GM10248 (cell line): Measurements from ENCODE around the gene UBE3A.
"Not testable (repeated sequence)": the region's sequence is repeated elsewhere in the genome, so short reads cannot be mapped to it uniquely, and the experiment has no call there.

Experiments used
- CTCF ChIA-PET: fragments of 300-600 bp; sonication (Branson Sonifier 250); formaldehyde crosslinking; extraction: SDS; loops from one replicate; lab custom pipeline; 2021; ENCODE audit warnings: antibody characterized with exemption; lab: Yijun Ruan, JAX
- POLR2A ChIA-PET: fragments of 350-650 bp; sonication (Branson Sonifier 250); formaldehyde crosslinking; extraction: SDS; loops from one replicate; lab custom pipeline; 2020; ENCODE audit warnings: antibody characterized with exemption; lab: Yijun Ruan, JAX
- DNase-seq: peaks from one replicate; pipeline ENCODE4 v3.0.0; 2012; ENCODE audit errors: extremely low spot score
- TF ChIP-seq, protein P1 (sequence below): IDR thresholded peaks from 2 replicates; pipeline ENCODE4 v1.5.1; 2012; ENCODE audit warnings: mild to moderate bottlenecking, low read depth; ENCODE audit errors: extremely low read depth, missing control alignments, control extremely low read depth

The UBE3A gene

DNA sequence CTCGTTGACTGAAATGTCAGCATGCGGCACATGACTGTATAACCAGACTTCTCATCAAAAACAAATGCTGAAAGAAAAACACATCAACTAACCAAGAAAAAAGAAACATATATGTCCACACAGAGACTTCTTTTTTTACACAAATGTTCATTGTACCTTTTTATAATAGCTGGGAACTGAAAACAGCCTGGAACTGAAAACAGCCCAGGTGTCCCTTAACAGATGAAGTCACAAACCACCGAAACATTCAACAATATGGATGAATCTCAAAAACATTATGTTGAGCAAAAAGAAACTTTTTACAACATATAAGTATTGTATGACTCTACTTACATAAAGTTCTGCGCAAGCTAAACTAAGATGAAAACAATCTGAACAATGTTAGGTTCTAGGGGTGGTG lies 20.6 kb downstream of the UBE3A start:
- TF ChIP-seq, protein P1, sequence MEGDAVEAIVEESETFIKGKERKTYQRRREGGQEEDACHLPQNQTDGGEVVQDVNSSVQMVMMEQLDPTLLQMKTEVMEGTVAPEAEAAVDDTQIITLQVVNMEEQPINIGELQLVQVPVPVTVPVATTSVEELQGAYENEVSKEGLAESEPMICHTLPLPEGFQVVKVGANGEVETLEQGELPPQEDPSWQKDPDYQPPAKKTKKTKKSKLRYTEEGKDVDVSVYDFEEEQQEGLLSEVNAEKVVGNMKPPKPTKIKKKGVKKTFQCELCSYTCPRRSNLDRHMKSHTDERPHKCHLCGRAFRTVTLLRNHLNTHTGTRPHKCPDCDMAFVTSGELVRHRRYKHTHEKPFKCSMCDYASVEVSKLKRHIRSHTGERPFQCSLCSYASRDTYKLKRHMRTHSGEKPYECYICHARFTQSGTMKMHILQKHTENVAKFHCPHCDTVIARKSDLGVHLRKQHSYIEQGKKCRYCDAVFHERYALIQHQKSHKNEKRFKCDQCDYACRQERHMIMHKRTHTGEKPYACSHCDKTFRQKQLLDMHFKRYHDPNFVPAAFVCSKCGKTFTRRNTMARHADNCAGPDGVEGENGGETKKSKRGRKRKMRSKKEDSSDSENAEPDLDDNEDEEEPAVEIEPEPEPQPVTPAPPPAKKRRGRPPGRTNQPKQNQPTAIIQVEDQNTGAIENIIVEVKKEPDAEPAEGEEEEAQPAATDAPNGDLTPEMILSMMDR: no peak
- DNase-seq: no peak
- CTCF ChIA-PET: interaction anchor here (0.9 to 1.1 kb wide), 3 partner anchors 9 to 16 kb away, joined by 3 to 5 read pairs (median 3); no protein-coding TSS in a partner anchor
- POLR2A ChIA-PET: no interaction called here

DNA sequence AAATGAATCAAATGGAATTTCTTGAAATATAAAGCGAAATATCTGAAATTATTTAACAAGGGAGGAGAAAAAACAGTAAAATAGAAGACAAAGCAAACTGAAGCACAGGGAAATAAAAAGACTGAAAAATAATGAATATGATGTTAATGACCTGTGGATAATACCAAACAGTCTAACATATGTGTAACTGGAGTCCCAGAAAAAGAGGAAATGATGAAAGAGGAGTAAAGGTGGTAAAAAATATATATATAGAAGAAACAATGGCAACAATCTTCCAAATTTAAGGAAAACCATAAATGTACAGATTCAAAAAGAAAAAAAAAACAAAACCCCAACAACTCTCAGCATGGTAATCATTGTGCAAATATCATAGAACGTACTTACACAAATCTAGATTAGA lies 21.2 kb downstream of the UBE3A start:
- TF ChIP-seq, protein P1: no peak
- ChIA-PET CTCF (interaction anchor here (0.9 to 1.5 kb wide), 4 partner anchors 7 to 19 kb away, joined by 3 to 5 read pairs (median 4); no protein-coding TSS in a partner anchor), POLR2A (no interaction called here)
- DNase-seq: no peak

DNA sequence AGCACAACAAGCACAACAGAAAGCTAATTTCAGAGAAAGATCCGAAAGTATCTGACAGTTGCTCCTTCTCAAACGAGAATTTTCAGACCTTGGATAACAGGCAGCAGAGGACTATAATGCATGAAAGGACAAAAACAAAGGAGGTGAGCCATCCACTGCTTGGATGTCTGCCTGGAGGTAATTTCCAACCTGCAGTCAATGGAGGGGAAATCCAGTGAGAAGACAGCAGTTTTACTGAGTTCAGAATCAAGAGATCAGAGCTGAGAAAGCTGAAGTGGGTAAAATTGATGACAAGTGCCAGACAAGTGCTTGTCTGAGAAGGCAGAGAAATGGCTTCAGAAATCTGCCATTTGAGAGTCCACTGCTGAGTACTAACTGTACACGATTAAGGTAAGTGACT lies 22.1 kb downstream of the UBE3A start:
- CTCF ChIA-PET: interaction anchor here (0.6 to 1.9 kb wide), 5 partner anchors 8 to 24 kb away, joined by 3 to 4 read pairs (median 3); no protein-coding TSS in a partner anchor
- DNase-seq: no peak
- POLR2A ChIA-PET: interaction anchor here (1.1 kb wide), 1 partner anchor 19 kb away, joined by 4 read pairs; no protein-coding TSS in a partner anchor
- TF ChIP-seq, protein P1: no peak

DNA sequence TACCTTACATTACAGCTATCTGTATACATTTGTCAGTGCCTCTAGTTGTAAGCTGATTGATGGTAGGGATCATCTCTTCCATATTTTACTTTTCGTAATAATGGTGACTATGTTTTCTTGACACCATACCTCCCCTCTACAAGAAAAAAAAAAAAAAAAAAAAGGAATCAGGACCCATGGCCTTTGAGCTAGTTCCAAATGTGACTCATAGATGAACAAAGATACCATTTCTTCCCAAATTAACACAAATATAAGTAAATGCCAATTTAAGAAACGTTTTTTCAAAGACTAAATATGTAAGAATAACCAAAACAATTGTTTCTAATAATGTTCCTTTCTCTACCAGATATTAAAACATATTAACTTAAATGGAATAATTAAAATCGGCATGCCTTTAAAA lies 23.1 kb downstream of the UBE3A start:
- TF ChIP-seq, protein P1: no peak
- POLR2A ChIA-PET: no interaction called here
- DNase-seq: no peak
- CTCF ChIA-PET: interaction anchor here (1.9 kb wide), 1 partner anchor 23 kb away, joined by 4 read pairs; no protein-coding TSS in a partner anchor

DNA sequence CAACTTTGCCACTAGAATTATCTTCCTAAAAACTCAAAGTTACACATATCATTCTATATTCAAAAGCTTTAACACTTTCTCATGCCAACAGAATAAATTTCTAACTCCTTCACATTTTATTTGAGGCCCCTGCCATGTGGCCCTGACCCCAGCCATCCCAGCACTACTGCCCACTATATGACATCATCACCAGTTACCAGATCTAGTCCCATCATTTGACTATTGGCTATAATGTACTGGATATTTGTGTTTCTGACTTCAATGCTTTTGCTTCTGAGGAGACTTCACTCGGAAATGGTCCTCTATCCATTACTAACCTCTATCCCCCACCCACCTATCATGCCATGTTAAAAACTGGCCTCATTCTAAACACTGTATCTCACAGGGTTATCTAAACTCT lies 23.6 kb downstream of the UBE3A start:
- ChIA-PET POLR2A (no interaction called here), CTCF (no interaction called here)
- DNase-seq: no peak
- TF ChIP-seq, protein P1: no peak

DNA sequence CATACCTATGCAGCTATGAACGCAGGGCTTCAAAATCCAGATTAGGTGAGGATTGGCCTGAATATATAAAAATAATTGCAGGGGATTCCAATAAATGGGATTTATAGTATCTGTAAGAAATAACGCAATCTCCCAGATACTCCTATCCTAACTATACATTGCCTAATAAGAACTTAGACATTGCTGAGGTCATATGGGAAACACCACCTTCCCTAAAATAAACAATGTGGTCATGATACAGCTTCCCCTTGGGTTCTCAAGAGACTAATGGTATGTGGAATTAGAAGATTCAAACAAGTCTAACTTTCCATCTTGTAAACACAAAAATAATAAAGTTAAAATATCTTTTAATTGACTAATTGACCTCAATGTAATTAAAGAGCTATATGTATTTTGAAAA lies 28.2 kb downstream of the UBE3A start:
- TF ChIP-seq, protein P1: no peak
- ChIA-PET CTCF (interaction anchor here (1.2 kb wide), 1 partner anchor 23 kb away, joined by 3 read pairs; no protein-coding TSS in a partner anchor), POLR2A (no interaction called here)
- no peak for DNase-seq

DNA sequence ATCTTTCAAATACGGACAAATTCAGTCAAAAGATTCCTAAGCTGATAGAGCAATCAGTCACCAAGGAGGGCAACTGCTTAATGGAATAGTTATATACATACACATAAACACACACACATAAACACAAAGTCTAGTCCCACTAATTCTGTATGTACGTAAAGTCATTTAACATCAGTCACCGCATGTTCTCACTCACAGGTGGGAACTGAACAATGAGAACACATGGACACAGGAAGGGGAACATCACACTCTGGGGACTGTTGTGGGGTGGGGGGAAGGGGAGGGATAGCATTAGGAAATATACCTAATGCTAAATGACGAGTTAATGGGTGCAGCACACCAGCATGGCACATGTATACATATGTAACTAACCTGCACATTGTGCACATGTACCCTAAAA lies 29.1 kb downstream of the UBE3A start:
- CTCF ChIA-PET, DNase-seq, POLR2A ChIA-PET: not testable (repeated sequence)
